ENCODE measurements around the gene PRKCE. TPM values are rescaled to one million over a fixed set of nuclear protein-coding genes. Genes with fewer than 3 reads are reported as not detected.

Gene PRKCE
- total RNA-seq, 1 experiment from 2014 or later = 4.9 TPM

DNA sequence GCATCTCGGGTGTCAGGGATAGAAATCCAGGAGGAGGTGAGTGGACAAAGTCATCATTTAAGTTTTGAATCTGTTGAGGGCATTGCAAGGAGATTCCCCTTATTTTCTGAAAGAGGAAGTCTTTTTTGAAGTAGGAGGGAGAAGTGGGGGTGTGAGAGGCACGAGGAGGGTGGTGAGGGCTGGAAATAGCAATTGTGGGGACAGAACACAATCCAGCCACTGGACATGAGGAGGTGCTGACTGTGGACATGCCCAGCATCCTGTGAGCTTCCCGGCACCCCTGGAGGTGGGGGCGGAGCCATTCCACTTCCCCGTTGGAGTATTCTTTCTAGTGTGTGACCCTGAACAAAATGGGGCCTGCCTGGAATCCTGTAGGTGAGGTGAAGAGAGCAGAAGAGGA lies 335.0 kb downstream of the PRKCE start:
- DNase-seq (ENCODE audit: low read depth) = no peak

DNA sequence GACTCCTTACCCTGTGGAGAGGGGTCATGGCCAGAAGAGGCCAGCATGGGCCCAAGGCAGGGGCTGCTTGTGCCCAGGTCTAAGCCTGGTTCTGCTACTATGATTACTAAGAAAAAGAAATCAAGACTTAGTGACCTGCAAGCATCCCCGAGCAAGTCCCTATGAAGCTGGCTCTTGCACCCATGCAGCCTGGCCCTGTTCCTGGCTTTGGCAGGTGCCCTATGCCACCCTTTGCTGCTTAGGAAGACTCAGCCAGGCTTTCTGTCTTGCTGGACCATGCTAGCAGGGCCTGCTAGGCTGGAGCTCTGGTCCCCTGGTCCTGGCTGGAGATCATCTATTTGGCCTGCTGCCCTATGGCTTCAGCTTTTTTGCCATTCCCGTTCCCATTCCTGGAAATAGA lies 336.4 kb downstream of the PRKCE start:
- DNase-seq (ENCODE audit: low read depth) = no peak

- no peak for DNase-seq (ENCODE audit: low read depth)
Measured at GRCh38 chr2:45988879-45989278, 337.4 kb downstream of the PRKCE start.

DNA sequence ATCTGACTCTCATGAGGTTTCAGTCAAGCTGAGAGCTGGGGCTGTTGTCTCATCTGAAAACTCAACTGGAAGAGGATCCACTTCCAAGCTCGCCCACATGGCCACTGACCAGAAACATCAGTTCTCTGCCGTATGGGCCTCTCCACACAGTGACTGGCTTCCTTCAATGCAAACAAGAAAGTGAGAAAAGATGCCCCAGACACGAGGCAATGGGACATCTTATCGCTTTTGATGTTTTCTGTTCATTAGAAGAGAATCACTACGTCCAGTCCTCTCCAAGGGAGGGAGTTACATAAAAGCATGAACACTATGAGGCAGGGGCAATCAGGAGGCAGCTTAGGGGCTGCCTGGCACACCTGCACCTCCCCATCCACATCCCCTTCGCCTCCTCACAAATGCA lies 338.7 kb downstream of the PRKCE start:
- DNase-seq (ENCODE audit: low read depth) = no peak

DNA sequence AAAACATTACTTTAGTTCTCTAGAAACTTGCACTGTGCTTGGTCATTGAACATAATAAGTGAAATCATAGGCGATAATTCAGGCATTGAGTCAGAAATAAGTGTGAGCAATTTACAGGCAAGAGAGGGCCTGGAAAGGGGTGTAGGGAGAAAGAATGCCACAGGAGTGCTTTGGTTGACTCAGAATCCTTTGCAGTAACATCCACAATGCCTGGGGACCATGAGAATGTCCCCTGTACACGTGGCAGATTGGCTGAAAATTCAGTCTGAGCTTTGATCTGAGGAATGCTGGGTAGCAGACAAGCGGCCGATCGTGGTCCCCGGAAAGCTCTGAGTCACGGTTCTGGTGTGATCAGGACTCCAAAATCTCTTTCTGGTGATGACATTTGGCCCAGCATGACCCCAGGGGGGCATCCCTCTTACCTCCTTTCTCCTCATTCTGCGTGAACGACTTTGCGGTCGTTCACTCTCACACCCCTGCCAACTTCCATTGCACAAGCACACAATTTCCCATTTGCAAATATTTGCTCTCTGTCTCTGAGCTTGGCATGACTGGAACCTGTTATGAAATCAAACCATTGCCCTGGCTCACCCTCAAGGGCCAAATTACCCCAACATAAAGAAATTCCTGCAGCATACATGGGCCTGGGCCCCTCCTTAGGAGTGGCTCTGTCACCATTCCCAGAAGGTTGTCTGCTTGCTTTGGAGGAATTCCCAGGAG lies 340.7 kb downstream of the PRKCE start:
- peak; percentile 87 for DNase-seq (ENCODE audit: low read depth)

DNA sequence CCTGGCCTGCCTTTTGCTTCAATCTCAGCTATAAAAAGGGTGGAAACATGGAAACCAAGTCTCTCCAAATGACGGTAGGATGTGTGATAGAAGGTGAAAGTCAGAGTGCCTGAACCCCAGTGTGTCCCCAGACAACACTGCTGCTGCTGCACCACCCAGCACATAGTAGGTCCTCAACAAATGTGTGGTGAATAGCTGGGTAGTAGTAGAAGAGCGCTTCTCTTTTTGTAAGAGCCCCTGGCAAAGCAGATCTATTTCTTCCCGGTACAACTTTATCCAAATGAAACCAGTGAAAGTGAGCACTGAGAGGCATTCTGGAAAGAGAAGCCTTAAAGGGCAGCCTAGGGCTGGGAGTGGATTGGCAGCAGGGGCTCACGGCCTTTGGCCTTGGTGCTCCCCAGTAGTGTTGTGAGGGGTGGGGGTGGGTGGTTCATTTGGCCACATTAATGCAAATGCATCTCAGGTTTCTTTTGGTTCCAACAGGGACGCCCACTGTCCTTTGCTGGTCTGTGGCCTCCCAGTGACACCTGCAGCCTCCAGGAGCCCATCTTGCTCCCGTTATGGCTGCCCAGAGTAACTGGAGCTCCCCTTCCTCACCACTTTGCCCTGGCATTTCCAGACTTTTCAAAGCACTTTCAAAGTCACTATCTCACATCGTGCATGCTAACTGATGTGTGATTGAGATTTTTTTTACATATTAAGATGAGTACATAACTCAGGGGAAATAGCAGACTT lies 341.4 kb downstream of the PRKCE start:
- DNase-seq (ENCODE audit: low read depth) = no peak

DNA sequence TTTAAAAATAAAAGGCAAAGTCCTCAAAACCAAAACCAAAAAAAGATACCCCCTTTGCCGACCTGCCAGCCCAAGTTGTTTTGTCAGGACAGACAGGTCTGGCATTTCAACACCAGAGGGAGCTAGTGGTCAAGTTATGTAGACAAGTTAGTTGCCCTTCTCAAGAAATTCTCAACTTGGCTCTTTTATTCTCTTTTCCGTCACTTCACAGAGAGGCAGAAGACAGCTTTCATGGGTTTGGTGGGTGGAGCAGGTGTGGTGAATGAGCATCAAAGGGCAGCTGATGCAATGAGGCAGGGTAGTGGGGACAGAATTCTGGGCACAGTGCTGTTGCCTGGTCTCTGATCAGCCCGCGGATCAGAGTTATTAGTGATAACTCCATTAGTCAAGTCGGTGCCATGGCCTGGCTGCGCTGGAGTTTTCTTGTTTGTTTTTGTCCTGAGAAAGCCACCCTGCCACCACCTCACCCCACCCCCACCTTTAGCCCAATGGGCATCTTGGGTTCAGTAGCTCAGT lies 342.1 kb downstream of the PRKCE start:
- peak; percentile 77 for DNase-seq (ENCODE audit: low read depth)

DNA sequence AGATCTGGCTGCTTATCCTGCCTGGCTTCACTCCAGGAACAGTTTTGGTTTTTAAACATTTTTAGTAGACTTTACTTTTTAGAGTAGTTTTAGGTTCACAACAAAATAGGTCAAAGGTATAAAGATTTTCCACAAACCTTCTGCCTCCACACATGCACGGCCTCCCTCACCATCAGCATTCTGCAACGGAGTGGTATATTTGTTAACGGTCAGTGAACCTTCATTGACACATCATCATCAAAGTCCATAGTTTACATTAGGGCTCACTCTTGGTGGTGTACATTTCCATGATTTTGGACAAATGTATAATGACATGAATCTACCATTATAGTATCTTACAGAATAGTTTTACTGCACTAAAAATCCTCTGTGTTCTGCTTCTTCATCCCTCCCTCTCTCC lies 342.6 kb downstream of the PRKCE start:
- no peak for DNase-seq (ENCODE audit: low read depth)

GRCh38 chr2:46000660-46001059 lies 349.2 kb downstream of the PRKCE start:
- no peak for DNase-seq (ENCODE audit: low read depth)

- DNase-seq (ENCODE audit: low read depth) = no peak
Measured at GRCh38 chr2:46001290-46001689, 349.8 kb downstream of the PRKCE start.

GRCh38 chr2:46001741-46002506 lies 350.4 kb downstream of the PRKCE start:
- DNase-seq (ENCODE audit: low read depth) = no peak

DNA sequence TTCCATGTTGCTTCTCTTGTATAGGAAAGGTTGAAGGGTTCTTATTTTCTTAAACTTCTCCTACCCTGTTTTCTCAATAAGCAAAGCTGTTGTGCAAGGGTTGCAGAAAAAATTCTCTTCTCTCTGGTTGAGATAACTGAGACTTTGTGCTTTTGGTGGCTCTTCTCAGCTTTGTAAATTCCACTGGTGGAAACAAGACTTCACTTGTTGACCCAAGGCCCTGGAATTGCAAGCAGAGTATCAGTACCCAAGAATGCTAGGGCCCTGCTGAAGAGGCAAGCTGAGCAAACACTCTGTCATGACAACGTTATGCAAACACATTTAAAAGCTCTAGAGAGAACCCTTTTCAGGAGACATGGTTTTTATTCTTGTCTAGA lies 351.0 kb downstream of the PRKCE start:
- DNase-seq (ENCODE audit: low read depth) = no peak

DNA sequence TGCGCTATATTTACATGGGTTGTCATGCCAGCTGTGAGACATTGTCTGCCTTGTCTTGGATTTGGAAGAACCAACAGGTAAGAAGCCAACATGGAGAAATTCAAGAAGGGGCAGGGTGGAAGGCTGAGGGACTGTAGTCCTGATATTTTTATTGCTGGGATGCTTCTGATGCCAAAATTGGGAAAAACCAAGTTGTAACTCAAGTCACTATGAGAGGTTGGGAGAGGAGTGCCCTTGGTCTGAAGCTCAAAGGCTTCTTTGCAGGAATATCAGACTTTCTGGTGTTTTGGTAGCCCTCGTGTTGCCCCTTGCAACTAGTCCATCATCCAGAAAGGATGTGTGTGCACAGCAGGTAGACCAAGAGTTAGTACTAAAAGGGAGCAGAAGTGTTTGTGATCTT lies 351.5 kb downstream of the PRKCE start:
- DNase-seq (ENCODE audit: low read depth) = no peak

- DNase-seq (ENCODE audit: low read depth) = no peak
Measured at GRCh38 chr2:46003903-46004473, 352.5 kb downstream of the PRKCE start.

DNA sequence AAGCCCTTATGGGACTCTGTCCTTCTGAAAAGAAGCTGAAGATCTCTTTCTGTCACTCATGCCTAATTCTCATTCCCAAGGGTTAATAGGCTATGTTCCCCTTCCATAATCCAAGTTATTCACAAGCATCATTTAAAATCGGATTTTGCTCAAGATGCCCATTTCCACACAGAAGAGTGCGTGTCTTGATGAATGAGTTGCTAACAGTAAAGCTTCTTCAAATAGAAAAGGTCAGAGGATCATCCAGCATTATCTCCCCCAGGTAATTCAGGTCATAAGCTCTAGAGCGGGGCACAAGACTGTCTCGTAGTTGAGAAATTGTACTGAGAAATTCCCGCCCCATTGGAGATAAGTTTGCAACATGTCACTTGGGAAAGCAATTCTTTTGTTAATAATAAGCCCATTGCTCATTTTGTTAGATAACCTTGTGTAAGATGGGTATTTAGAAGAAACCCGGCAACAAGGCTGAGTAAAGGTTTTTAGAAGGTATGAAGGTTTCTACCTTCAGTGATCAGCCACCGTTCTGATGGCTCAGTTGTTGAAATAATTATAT lies 355.1 kb downstream of the PRKCE start:
- no peak for DNase-seq (ENCODE audit: low read depth)

- no peak for DNase-seq (ENCODE audit: low read depth)
Measured at GRCh38 chr2:46007412-46007811, 355.9 kb downstream of the PRKCE start.

DNA sequence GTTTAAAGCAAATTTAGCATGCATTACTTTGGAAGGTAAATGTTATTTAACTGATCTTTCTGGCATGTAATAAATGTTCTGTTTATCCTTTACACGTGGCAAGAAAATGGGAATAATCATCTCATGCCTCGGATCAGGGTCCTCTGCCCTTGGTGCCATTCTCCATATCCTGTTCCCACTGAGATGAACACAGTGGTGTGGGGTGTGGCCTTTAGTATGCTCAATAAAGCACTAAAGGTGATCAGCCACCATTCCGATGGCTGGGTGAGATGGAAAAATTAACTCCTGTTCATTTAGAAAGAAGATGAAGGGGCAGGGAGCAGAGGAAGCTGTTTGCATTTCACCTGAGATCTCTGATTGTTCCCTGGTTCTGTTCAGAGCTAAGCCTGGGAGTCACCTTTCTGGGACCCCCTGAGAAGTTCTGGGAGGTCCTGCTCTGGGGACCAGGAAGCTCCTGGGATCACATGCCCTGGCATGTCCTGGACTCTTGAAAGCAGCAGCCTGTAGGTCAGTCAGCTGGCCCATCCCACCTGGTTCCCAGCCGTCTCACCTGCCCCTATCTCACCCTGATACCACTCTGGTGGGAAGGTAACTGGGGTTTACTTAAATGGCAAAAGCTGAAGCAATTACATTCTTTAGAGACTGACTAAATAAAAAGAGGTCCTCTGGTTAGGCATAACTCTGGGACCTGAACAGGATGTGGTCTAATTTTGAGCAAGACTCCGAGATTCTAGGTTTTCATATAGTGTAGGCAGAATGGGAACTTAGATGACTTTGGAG lies 356.8 kb downstream of the PRKCE start:
- DNase-seq (ENCODE audit: low read depth) = no peak

GRCh38 chr2:46009315-46009714 lies 357.8 kb downstream of the PRKCE start:
- DNase-seq (ENCODE audit: low read depth) = no peak

- DNase-seq (ENCODE audit: low read depth) = no peak
Measured at GRCh38 chr2:46009772-46010171, 358.3 kb downstream of the PRKCE start.

GRCh38 chr2:46010223-46010924 lies 358.9 kb downstream of the PRKCE start:
- DNase-seq (ENCODE audit: low read depth) = no peak

All from Daoy (cell line).